ENCODE data around the gene RNF150.
A peak's percentile ranks its signal among the peaks of the same experiment; 100 is the strongest.
"Not testable (repeated sequence)": the region's sequence is repeated elsewhere in the genome, so short reads cannot be mapped to it uniquely, and the experiment has no call there.

RNF150 gene

DNA sequence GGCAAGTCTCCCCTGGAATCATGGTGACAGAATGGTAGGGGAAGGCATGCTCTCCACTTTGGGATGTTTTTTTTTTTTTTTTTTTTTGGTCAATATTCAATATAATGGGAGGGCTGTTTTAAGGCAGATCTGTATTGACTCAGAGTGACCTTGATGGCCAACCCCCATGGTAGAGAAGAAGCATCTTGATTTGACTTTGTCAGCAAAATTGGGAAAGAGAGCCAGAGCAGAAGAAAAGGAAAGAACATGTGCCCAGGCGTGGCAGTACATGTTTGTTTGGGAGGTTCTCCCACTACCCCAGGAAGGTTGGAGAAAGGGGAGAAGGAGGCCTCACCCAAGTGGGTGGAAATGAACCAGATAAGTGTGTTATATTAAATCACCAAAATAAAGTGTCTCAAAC is 314.8 kb downstream of the RNF150 start:
- DNase-seq (ENCODE audit: low spot score) = no peak
- Histone ChIP-seq H3K4me3 (no peak overlapping the region), H3K27ac (no peak overlapping the region)
- TF ChIP-seq, protein P1, sequence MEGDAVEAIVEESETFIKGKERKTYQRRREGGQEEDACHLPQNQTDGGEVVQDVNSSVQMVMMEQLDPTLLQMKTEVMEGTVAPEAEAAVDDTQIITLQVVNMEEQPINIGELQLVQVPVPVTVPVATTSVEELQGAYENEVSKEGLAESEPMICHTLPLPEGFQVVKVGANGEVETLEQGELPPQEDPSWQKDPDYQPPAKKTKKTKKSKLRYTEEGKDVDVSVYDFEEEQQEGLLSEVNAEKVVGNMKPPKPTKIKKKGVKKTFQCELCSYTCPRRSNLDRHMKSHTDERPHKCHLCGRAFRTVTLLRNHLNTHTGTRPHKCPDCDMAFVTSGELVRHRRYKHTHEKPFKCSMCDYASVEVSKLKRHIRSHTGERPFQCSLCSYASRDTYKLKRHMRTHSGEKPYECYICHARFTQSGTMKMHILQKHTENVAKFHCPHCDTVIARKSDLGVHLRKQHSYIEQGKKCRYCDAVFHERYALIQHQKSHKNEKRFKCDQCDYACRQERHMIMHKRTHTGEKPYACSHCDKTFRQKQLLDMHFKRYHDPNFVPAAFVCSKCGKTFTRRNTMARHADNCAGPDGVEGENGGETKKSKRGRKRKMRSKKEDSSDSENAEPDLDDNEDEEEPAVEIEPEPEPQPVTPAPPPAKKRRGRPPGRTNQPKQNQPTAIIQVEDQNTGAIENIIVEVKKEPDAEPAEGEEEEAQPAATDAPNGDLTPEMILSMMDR (IDR thresholded peaks at IDR 0.05) = no peak

- DNase-seq (ENCODE audit: low spot score) = no peak
- Histone ChIP-seq H3K4me3 (no peak overlapping the region), H3K27ac (no peak overlapping the region)
- TF ChIP-seq, protein P1 (IDR thresholded peaks at IDR 0.05) = no peak
Observed at GRCh38 chr4:140816806-140817510, 316.3 kb downstream of the RNF150 start.

GRCh38 chr4:140813804-140814203 is 319.5 kb downstream of the RNF150 start:
- TF ChIP-seq, protein P1 (IDR thresholded peaks at IDR 0.05) = no peak
- H3K4me3 ChIP-seq = no peak overlapping the region
- H3K27ac ChIP-seq = no peak overlapping the region
- DNase-seq (ENCODE audit: low spot score) = no peak

- TF ChIP-seq, protein P1 (IDR thresholded peaks at IDR 0.05) = no peak
- Histone ChIP-seq H3K4me3 (no peak overlapping the region), H3K27ac (no peak overlapping the region)
- DNase-seq (ENCODE audit: low spot score) = no peak
Observed at GRCh38 chr4:140812916-140813315, 320.4 kb downstream of the RNF150 start.

GRCh38 chr4:140811429-140811828 is 321.8 kb downstream of the RNF150 start:
- DNase-seq (ENCODE audit: low spot score) = no peak
- TF ChIP-seq, protein P1 (IDR thresholded peaks at IDR 0.05) = no peak
- no peak overlapping the region for H3K4me3 ChIP-seq
- no peak overlapping the region for H3K27ac ChIP-seq

GRCh38 chr4:140810591-140811169 is 322.6 kb downstream of the RNF150 start:
- H3K27ac ChIP-seq; H3K4me3 ChIP-seq; DNase-seq (ENCODE audit: low spot score): not testable (repeated sequence)
- TF ChIP-seq, protein P1 (IDR thresholded peaks at IDR 0.05) = peak; percentile 46

Data from coronary artery (tissue), 2 donors.